Measurements from ENCODE around the gene FGA. TPM values are rescaled to one million over a fixed set of nuclear protein-coding genes. Genes with fewer than 3 reads are reported as not detected.

FGA gene
- polyA plus RNA-seq, 1 donor = not detected

DNA sequence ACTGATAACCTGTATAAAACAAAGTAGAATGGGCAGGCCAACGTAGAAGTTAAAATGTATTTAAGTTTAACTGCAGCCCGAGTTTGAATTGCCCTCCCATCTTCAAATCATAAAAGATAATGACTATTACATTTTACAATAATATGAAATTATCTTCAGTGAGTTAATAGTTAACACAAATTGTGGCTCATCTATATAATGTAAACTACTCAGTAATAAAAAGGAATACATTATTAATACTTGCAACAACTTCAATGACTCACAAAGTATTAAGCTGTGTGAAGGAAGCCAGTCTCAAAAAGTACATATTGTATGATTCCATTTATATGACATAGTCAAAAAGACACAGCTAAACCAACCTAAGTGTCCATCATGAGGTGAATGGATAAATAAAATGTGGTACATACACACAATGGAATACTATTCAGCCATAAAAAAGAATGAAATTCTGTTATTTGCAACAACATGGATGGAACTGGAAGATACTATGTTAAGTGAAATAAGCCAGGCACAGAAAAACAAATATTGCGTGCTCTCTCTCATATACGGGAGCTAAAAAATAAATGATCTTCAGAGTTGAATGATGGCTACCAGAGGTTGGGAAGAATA is 48.2 kb downstream of the FGA start:
- no peak for DNase-seq (ENCODE audit: low read depth)

Other genes starting within 250 kb of the FGA start
- 7.4 TPM for gene DCHS2, start 98.9 kb downstream of the FGA start, polyA plus RNA-seq (ENCODE audit: insufficient read length)
- gene PLRG1, start 40.3 kb downstream of the FGA start, polyA plus RNA-seq (ENCODE audit: insufficient read length) = 54.9 TPM
- gene FGB, start 27.7 kb downstream of the FGA start, polyA plus RNA-seq (ENCODE audit: insufficient read length) = not detected
- not detected for gene FGG, start 21.9 kb upstream of the FGA start, polyA plus RNA-seq (ENCODE audit: insufficient read length)
- 0.06 TPM for gene LRAT, start 153.3 kb upstream of the FGA start, polyA plus RNA-seq (ENCODE audit: insufficient read length)
- not detected for gene RBM46, start 190.5 kb upstream of the FGA start, polyA plus RNA-seq (ENCODE audit: insufficient read length)

Data from forelimb muscle (tissue), 1 donor.